LNCAP (cell line): ENCODE measurements around the gene NLGN2.

ENCODE experiments used
- CTCF ChIP-seq: fragments of 450-650 bp; IDR thresholded peaks from 2 replicates; pipeline ENCODE4 v1.5.1; 2017; ENCODE audit warnings: mild to moderate bottlenecking

The NLGN2 gene

GRCh38 chr17:7407485-7408251 is at the start of gene NLGN2:
Gene NLGN2, plus strand, starts transcription at chr17:7407845. Its CDS starts 411 bp downstream, at chr17:7408256.
- TF ChIP-seq CTCF = no peak

DNA sequence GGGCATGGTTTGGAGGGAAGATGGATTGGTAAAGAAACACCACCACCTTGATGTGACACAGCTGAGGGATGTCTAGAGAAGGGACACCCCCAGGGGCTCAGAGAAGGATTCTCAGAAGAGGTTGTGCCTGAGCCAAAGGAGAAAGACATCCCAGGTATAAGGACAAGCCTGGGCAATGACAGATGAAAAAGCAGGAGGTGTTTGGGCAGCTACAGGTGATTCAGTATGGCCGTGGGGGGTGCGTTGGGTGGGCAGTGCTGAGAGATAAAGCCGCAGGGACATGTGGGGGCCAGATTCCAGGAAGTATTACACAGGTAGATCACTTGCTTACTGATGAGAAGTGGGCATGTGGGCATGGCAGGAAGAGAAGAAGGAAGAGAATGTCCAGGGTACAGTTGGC is 45.7 kb upstream of the NLGN2 start:
- no peak for TF ChIP-seq CTCF

DNA sequence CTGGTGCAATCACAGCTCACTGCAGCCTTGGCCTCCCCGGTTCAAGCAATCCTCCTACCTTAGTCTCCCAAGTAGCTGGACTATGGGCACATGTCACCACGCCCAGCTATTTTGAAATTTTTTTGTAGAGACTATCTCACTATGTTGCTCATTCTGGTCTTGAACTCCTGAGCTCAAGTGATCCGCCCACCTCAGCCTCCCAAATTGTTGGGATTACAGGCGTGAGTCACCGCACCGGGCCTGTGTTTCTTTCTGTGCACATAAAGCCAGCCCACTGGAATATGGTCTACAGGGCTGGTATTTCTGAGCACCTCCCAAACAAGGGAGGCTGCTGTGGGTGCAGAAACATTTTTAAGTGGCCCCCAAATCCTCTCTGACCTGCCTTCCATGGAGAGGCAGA is 44.3 kb upstream of the NLGN2 start:
- TF ChIP-seq CTCF = no peak

GRCh38 chr17:7367083-7367482 is 40.6 kb upstream of the NLGN2 start:
- no peak for TF ChIP-seq CTCF

- no peak for TF ChIP-seq CTCF
These were observed 39.6 kb upstream of the NLGN2 start for GRCh38 chr17:7367918-7368598.

- no peak for TF ChIP-seq CTCF
These were observed 37.8 kb upstream of the NLGN2 start for GRCh38 chr17:7369825-7370224.

GRCh38 chr17:7370853-7371252 is 36.8 kb upstream of the NLGN2 start:
- no peak for TF ChIP-seq CTCF
